ENCODE measurements around the gene FAM219A.
"Not testable (repeated sequence)": the region's sequence is repeated elsewhere in the genome, so short reads cannot be mapped to it uniquely, and the experiment has no call there.

- TF ChIP-seq EZH2 (IDR thresholded peaks at IDR 0.05; ENCODE audit: low read length, unreplicated experiment); CTCF (conservative IDR thresholded peaks at IDR 0.05; ENCODE audit: low read depth, low read length); EZH2phosphoT487 (IDR thresholded peaks at IDR 0.05; ENCODE audit: borderline replicate concordance, low read length): not testable (repeated sequence)
These were observed 24.4 kb upstream of the FAM219A start for GRCh38 chr9:34482746-34483145.
